ENCODE measurements around the gene TAGAP. TPM values are rescaled to one million over a fixed set of nuclear protein-coding genes. Genes with fewer than 3 reads are reported as not detected.

TAGAP gene
- total and polyA plus RNA-seq, 9 of the 15 experiments (the other 6 are each of a cell fraction or from before 2014, with no cell fraction given), result 0.07 TPM; not detected in 8

GRCh38 chr6:159052720-159053119 is 7.9 kb upstream of the TAGAP start:
- ChIA-PET CTCF (ENCODE audit: low intra/inter-chr PET ratio) (no interaction called here), POLR2A (interaction anchor here (0.5 to 1.5 kb wide), 2 partner anchors 9 to 1034 kb away, joined by 3 read pairs; no protein-coding TSS in a partner anchor)
- ATAC-seq, result no peak
- 0% methylated on average over 3 of the region's 3 CpGs for WGBS (ENCODE audit: insufficient coverage, low coverage, missing lambda C conversion rate)
- no peak for FAIRE-seq
- H3K9me3 ChIP-seq (replicated peaks; ENCODE audit: control insufficient read depth, insufficient read depth, low read depth, low read length), result no peaks in the 10 kb centered on the region
- DNase-seq (ENCODE audit: extremely low read depth in 1 of 4, low spot score in 3 of 4), result no peak
- H3K4me2 ChIP-seq (ENCODE audit: insufficient read depth, low read length), result no peak overlapping the region
- no peaks in the 10 kb centered on the region for H4K20me1 ChIP-seq (replicated peaks; ENCODE audit: control insufficient read depth, insufficient read depth, low read length)
- no peaks in the 10 kb centered on the region; a peak in 1 of 5 replicates for H3K4me1 ChIP-seq (replicated peaks in 1 of 2; ENCODE audit: control insufficient read depth in 2 of 2, insufficient read depth in 2 of 2, low read length in 2 of 2)
- no TSS peak for BruUV-seq (replicated peaks)
- peaks cover 60 to 73% of the 10 kb centered on the region in 2 experiments for H3K27me3 ChIP-seq (ENCODE audit: control insufficient read depth in 2 of 2, insufficient read depth in 2 of 2, low read length in 2 of 2)
- H3K4me3 ChIP-seq, result no peak overlapping the region
- no peaks in the 10 kb centered on the region for H3K9me1 ChIP-seq (ENCODE audit: control insufficient read depth, insufficient read depth, low read length)
- H3K79me2 ChIP-seq (ENCODE audit: control insufficient read depth, insufficient read depth, low read length), result no peaks in the 10 kb centered on the region
- H2AFZ ChIP-seq (ENCODE audit: low read depth, low read length), result no peak overlapping the region
- intact Hi-C loops (cut with micrococcal nuclease), result no loop called here
- in situ Hi-C loops (cut with MboI), result no loop called here
- no peaks in the 10 kb centered on the region for H3K36me3 ChIP-seq (ENCODE audit: control insufficient read depth, insufficient read depth, low read length)
- H3K9ac ChIP-seq (ENCODE audit: insufficient read depth in 1 of 2, low read depth in 2 of 2, low read length in 2 of 2), result no peak overlapping the region
- TF ChIP-seq HOMEZ (CRISPR knock-in tag; IDR thresholded peaks at IDR 0.05) (no peak), ZNF75A (CRISPR knock-in tag; IDR thresholded peaks at IDR 0.05) (no peak), NELFE (IDR thresholded peaks at IDR 0.05; ENCODE audit: insufficient read depth, insufficient read length) (no peak), CTCFL (IDR thresholded peaks at IDR 0.05; ENCODE audit: borderline replicate concordance, insufficient read depth, low read depth, low read length, poor library complexity, severe bottlenecking) (no peak), CTCF (IDR thresholded peaks at IDR 0.05 in 2 of 3, conservative IDR thresholded peaks at IDR 0.05 in 1 of 3; ENCODE audit: insufficient read depth in 2 of 3, low read depth in 1 of 3, low read length in 3 of 3) (no peak), TCF15 (CRISPR knock-in tag; IDR thresholded peaks at IDR 0.05) (no peak), ZBTB12 (CRISPR knock-in tag; IDR thresholded peaks at IDR 0.05) (no peak), HMG20A (CRISPR knock-in tag; conservative IDR thresholded peaks at IDR 0.05) (no peak), LEF1 (IDR thresholded peaks at IDR 0.05) (no peak), PHF8 (IDR thresholded peaks at IDR 0.05; ENCODE audit: borderline replicate concordance, low read length) (no peak), RBM14 (IDR thresholded peaks at IDR 0.05; ENCODE audit: borderline replicate concordance, insufficient read depth, low read depth, low read length) (no peak), ZNF165 (CRISPR knock-in tag; IDR thresholded peaks at IDR 0.05; ENCODE audit: borderline replicate concordance) (no peak), ZNF217 (CRISPR knock-in tag; IDR thresholded peaks at IDR 0.05) (no peak), SRSF1 (IDR thresholded peaks at IDR 0.05; ENCODE audit: low read depth, low read length) (no peak), ZFPM2 (CRISPR knock-in tag; IDR thresholded peaks at IDR 0.05) (no peak)
- H3K27ac ChIP-seq (ENCODE audit: extremely low read depth, low read depth, low read length), result no peak overlapping the region
